CD4-positive, alpha-beta T cell treated with Interleukin-17A for 1 hour (primary cell): ENCODE measurements around the gene C5orf52.
"Not testable (repeated sequence)": the region's sequence is repeated elsewhere in the genome, so short reads cannot be mapped to it uniquely, and the experiment has no call there.

ENCODE experiments used
- DNase-seq: peaks from one replicate; pipeline ENCODE4 v3.0.0-alpha.2; 2020

The C5orf52 gene

DNA sequence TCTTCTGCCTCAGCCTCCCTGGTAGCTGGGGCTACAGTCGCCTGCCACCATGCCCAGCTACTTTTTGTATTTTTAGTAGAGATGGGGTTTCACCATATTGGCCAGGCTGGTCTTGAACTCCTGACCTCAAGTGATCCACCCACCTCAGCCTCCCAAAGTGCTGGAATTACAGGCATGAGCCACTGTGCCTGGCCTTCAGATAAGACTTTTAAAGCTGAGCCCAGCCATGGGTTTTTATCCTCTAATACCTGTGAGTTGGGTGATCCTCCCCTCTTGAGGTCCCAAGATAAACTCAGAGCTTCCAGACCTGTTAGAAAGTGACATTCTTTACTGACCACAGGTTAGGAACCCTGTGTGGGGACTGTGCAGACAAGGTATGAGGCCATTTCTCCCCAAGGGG lies 56.5 kb downstream of the C5orf52 start:
- not testable (repeated sequence) for DNase-seq
